Stimulated activated CD8-positive, alpha-beta memory T cell treated with anti-CD3 and anti-CD28 coated beads, Interleukin-15, amount 100 ng/mL, for 4 hours (primary cell): ENCODE data around the gene CAMKMT.
"Not testable (repeated sequence)": the region's sequence is repeated elsewhere in the genome, so short reads cannot be mapped to it uniquely, and the experiment has no call there.

ENCODE experiments used
- DNase-seq, 2 donors: peaks; one replicate each; pipeline ENCODE4 v3.0.0-alpha.2; 2020; ENCODE audit warnings: low read depth in 2 of 2

Gene CAMKMT

GRCh38 chr2:44360749-44361329, 908 bp upstream of the CAMKMT start:
- no peak for DNase-seq

- no peak for DNase-seq
Observed at GRCh38 chr2:44362207-44363015, 664 bp downstream of the CAMKMT start.

- DNase-seq: no peak
Observed at GRCh38 chr2:44364604-44365003, 2.9 kb downstream of the CAMKMT start.

- DNase-seq: no peak
Observed at GRCh38 chr2:44367591-44367990, 5.8 kb downstream of the CAMKMT start.

GRCh38 chr2:44369392-44369791, 7.6 kb downstream of the CAMKMT start:
- DNase-seq: no peak

GRCh38 chr2:44371445-44371844, 9.7 kb downstream of the CAMKMT start:
- no peak for DNase-seq

- no peak for DNase-seq
Observed at GRCh38 chr2:44372246-44372645, 10.5 kb downstream of the CAMKMT start.

- DNase-seq: no peak
Observed at GRCh38 chr2:44377486-44377885, 15.7 kb downstream of the CAMKMT start.

- DNase-seq: not testable (repeated sequence)
Observed at GRCh38 chr2:44385226-44385625, 23.5 kb downstream of the CAMKMT start.

GRCh38 chr2:44388877-44389276, 27.1 kb downstream of the CAMKMT start:
- DNase-seq: no peak

GRCh38 chr2:44389895-44390294, 28.1 kb downstream of the CAMKMT start:
- no peak for DNase-seq

GRCh38 chr2:44392338-44392943, 30.7 kb downstream of the CAMKMT start:
- no peak for DNase-seq

- DNase-seq: no peak
Observed at GRCh38 chr2:44397447-44398175, 35.9 kb downstream of the CAMKMT start.

- DNase-seq: no peak
Observed at GRCh38 chr2:44398243-44398897, 36.6 kb downstream of the CAMKMT start.

- no peak for DNase-seq
Observed at GRCh38 chr2:44420725-44421124, 59.0 kb downstream of the CAMKMT start.

GRCh38 chr2:44424211-44424610, 62.5 kb downstream of the CAMKMT start:
- DNase-seq: no peak

- no peak for DNase-seq
Observed at GRCh38 chr2:44429034-44429433, 67.3 kb downstream of the CAMKMT start.

GRCh38 chr2:44430342-44430741, 68.6 kb downstream of the CAMKMT start:
- no peak for DNase-seq

- no peak for DNase-seq
Observed at GRCh38 chr2:44433895-44434294, 72.1 kb downstream of the CAMKMT start.

GRCh38 chr2:44441200-44441599, 79.5 kb downstream of the CAMKMT start:
- no peak for DNase-seq

- DNase-seq: no peak
Observed at GRCh38 chr2:44442019-44442418, 80.3 kb downstream of the CAMKMT start.

- DNase-seq: no peak
Observed at GRCh38 chr2:44443517-44443916, 81.8 kb downstream of the CAMKMT start.
